Heart left ventricle (tissue), 13 donors: ENCODE measurements around the gene RNU1-2.
"Not testable (repeated sequence)": the region's sequence is repeated elsewhere in the genome, so short reads cannot be mapped to it uniquely, and the experiment has no call there.

Experiments
- CTCF ChIP-seq, 12 donors: fragments of 200-600 bp; sonication (generic) in 4 of 12; IDR thresholded peaks; one replicate each; pipeline versions ENCODE4 v1.5.0 to v1.8.0; 2018 to 2022; ENCODE audit warnings: antibody characterized with exemption in 12 of 12, mild to moderate bottlenecking in 5 of 12
- POLR2A ChIP-seq, 2 donors: fragments of 450-650 bp; IDR thresholded peaks; one replicate each; pipeline ENCODE4 v1.6.1; 2017; ENCODE audit warnings: antibody characterized with exemption in 2 of 2, mild to moderate bottlenecking in 2 of 2, moderate library complexity in 2 of 2
- donor health status: ischemic (EF 13 %, LVEDD 7.1; RV severe dilation, severe dysfunction).
- donor health status: DM: no; HTN: yes; CAD: no.
- donor health status: DM: no; HTN: no; CAD: no.
- donor health status: ischemic (EF 25% LVEDD 6.9; RV normal size, moderate dysfunction).
- donor health status: ischemic (EF 25% LVEDD 5.7; RV mildly dilated, moderate dysfunction).
- donor health status: ischemic (EF 35%, LVEDD 5.7; RV mildly dilated, moderate dysfunction).
- donor health status: nonischemic (EF 11% LVEDD 7.7; RV severe dilation, severe dysfunction).
- donor health status: DM: yes; HTN: yes; CAD: no.
- donor health status: PGD.
- donor health status: ischemic (EF 29% LVEDD 5.4; RV normal size, mild dysfunction).
- donor health status: nonischemic (EF 23%, LVEDD 6.1; RV moderate dilation, normal function).

- TF ChIP-seq CTCF, POLR2A (IDR thresholded peaks at IDR 0.05): not testable (repeated sequence)
These were observed 565 bp upstream of the RNU1-2 start for GRCh38 chr1:16895233-16895597.
